HUES6 (cell line): ENCODE data around the gene METRNL.
A peak's percentile ranks its signal among the peaks of the same experiment; 100 is the strongest.

Experiments
- H3K27ac ChIP-seq: 2 replicates; pipeline ENCODE4 v1.7.0; 2013; ENCODE audit warnings: low read depth, mild to moderate bottlenecking, low read length, inconsistent platforms
- H3K27me3 ChIP-seq: 2 replicates; pipeline ENCODE4 v1.6.1; 2013; ENCODE audit warnings: low read length; ENCODE audit not compliant: control insufficient read depth, insufficient read depth
- H3K36me3 ChIP-seq: 2 replicates; pipeline ENCODE4 v1.6.1; 2013; ENCODE audit warnings: low read length; ENCODE audit not compliant: control insufficient read depth, insufficient read depth
- H3K4me1 ChIP-seq: 2 replicates; pipeline ENCODE4 v1.6.1; 2013; ENCODE audit warnings: low read length; ENCODE audit not compliant: control insufficient read depth, insufficient read depth
- H3K4me3 ChIP-seq: 2 replicates; pipeline ENCODE4 v1.5.1; 2013; ENCODE audit warnings: low read depth, low read length
- H3K9ac ChIP-seq: one replicate; pipeline ENCODE4 v1.6.1; 2013; ENCODE audit warnings: mild to moderate bottlenecking, low read length
- H3K9me3 ChIP-seq: 2 replicates; pipeline ENCODE4 v1.6.1; 2013; ENCODE audit warnings: low read depth, low read length; ENCODE audit not compliant: control insufficient read depth, insufficient read depth

METRNL gene

GRCh38 chr17:83099086-83099555 lies 19.7 kb downstream of the METRNL start:
- Histone ChIP-seq H3K27me3 (peaks cover 8% of the 10 kb centered on the region; the same call in 1 of the 2 replicates), H3K9me3 (no peaks in the 10 kb centered on the region), H3K36me3 (peaks cover 25% of the 10 kb centered on the region), H3K9ac (no peak overlapping the region), H3K4me3 (no peak overlapping the region), H3K27ac (no peak overlapping the region), H3K4me1 (peaks cover 15% of the 10 kb centered on the region)

GRCh38 chr17:83099570-83100181 lies 20.3 kb downstream of the METRNL start:
- Histone ChIP-seq H3K9me3 (no peaks in the 10 kb centered on the region), H3K4me3 (peak overlapping the region; percentile 20; the same call in 1 of the 2 replicates), H3K4me1 (peaks cover 15% of the 10 kb centered on the region), H3K27ac (no peak overlapping the region), H3K9ac (peak overlapping the region; percentile 6), H3K36me3 (peaks cover 20% of the 10 kb centered on the region), H3K27me3 (peaks cover 8% of the 10 kb centered on the region; the same call in 1 of the 2 replicates)

- no peak overlapping the region for H3K4me3 ChIP-seq
- peaks cover 13% of the 10 kb centered on the region for H3K36me3 ChIP-seq
- H3K27ac ChIP-seq: no peak overlapping the region
- peaks cover 15% of the 10 kb centered on the region for H3K4me1 ChIP-seq
- H3K9ac ChIP-seq: no peak overlapping the region
- H3K9me3 ChIP-seq: no peaks in the 10 kb centered on the region
- H3K27me3 ChIP-seq: peaks cover 8% of the 10 kb centered on the region; the same call in 1 of the 2 replicates
Observed at GRCh38 chr17:83100220-83100852, 20.9 kb downstream of the METRNL start.

DNA sequence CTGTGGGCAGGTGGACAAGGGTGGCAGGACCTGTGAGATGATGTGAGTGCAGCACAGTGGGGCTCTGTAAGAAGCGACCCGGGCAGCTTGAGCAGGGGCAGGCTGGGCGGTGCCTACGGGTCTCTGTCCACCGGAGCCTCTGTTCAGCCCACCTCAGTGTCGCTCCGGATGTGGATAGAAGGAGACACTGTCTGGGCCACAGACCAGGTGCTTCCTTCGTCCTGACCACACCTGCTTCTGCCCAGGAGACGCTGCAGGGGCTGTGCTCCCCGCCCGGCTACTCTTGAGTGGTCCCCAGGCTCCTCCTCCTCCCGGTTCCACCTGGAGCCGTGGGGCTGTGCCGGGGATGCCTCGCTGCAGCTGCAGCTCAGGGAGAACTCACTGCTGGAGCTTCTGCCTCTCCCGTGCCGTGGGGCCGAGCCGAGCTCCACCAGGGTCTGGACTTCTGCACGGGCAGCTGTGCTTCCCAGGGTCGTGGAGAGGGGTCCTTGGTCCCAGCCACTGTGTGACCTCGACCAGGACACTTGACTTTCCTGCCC lies 21.5 kb downstream of the METRNL start:
- Histone ChIP-seq H3K9ac (no peak overlapping the region), H3K4me3 (no peak overlapping the region), H3K4me1 (peaks cover 15% of the 10 kb centered on the region), H3K27me3 (peaks cover 8% of the 10 kb centered on the region; the same call in 1 of the 2 replicates), H3K9me3 (no peaks in the 10 kb centered on the region), H3K27ac (no peak overlapping the region), H3K36me3 (peaks cover 7% of the 10 kb centered on the region)

GRCh38 chr17:83101805-83102480 lies 22.5 kb downstream of the METRNL start:
- no peaks in the 10 kb centered on the region for H3K36me3 ChIP-seq
- H3K4me1 ChIP-seq: peaks cover 15% of the 10 kb centered on the region
- H3K9ac ChIP-seq: no peak overlapping the region
- H3K27me3 ChIP-seq: peaks cover 8% of the 10 kb centered on the region; the same call in 1 of the 2 replicates
- H3K27ac ChIP-seq: no peak overlapping the region
- H3K4me3 ChIP-seq: no peak overlapping the region
- H3K9me3 ChIP-seq: no peaks in the 10 kb centered on the region

DNA sequence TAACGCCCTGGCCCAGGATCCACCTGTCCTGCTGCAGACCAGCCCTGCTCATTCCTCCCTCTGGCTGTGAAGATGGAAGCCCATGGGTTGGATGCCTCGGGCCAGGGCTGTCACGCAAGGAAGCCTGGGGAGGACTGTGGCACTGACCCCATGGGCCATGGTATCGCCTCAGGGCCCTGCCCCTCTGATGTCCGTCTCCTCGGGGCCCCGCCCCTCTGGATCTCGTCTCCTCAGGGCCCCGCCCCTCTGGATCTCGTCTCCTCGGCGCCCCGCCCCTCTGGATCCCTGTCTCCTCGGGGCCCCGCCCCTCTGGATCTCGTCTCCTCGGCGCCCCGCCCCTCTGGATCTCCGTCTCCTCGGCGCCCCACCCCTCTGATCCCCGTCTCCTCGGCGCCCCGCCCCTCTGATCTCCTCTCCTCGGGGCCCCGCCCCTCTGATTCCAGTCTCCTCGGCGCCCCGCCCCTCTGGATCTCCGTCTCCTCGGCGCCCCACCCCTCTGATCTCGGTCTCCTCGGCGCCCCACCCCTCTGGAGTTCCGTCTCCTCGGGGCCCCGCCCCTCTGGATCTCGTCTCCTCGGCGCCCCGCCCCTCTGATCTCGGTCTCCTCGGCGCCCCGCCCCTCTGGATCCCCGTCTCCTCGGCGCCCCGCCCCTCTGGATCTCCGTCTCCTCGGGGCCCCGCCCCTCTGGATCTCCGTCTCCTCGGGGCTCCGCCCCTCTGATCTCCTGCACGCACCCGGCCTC lies 24.0 kb downstream of the METRNL start:
- no peak overlapping the region for H3K27ac ChIP-seq
- H3K4me1 ChIP-seq: peaks cover 13% of the 10 kb centered on the region
- H3K4me3 ChIP-seq: peak overlapping the region; percentile 21; the same call in 1 of the 2 replicates
- H3K9me3 ChIP-seq: no peaks in the 10 kb centered on the region
- no peak overlapping the region for H3K9ac ChIP-seq
- H3K36me3 ChIP-seq: no peaks in the 10 kb centered on the region
- H3K27me3 ChIP-seq: peaks cover 8% of the 10 kb centered on the region; the same call in 1 of the 2 replicates

DNA sequence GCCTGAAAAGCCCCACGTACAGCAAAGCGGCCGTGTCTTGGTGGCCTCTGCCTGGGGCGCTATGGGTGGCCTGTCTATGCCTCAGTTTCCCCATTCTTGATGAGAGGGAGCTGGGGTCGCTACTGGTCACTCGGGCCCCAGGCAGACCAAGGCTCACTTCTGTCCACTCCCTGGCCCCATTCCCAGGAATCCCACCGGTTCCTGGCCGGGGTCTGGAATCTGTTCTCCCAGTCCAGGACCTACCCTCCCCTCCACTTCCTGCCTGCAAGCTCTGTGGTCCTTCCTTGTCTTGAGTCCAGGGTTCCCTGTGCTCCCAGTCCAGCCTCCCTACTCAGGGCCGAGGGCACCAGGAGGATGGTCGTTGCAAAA lies 24.5 kb downstream of the METRNL start:
- Histone ChIP-seq H3K27ac (no peak overlapping the region), H3K9me3 (peaks cover 4% of the 10 kb centered on the region), H3K36me3 (no peaks in the 10 kb centered on the region), H3K27me3 (peaks cover 8% of the 10 kb centered on the region; the same call in 1 of the 2 replicates), H3K9ac (no peak overlapping the region), H3K4me3 (no peak overlapping the region), H3K4me1 (peaks cover 7% of the 10 kb centered on the region)

- Histone ChIP-seq H3K36me3 (no peaks in the 10 kb centered on the region), H3K9me3 (peaks cover 8% of the 10 kb centered on the region), H3K4me3 (no peak overlapping the region), H3K27ac (no peak overlapping the region), H3K9ac (no peak overlapping the region), H3K4me1 (peaks cover under 1% of the 10 kb centered on the region), H3K27me3 (peaks cover 5% of the 10 kb centered on the region; the same call in 1 of the 2 replicates)
Observed at GRCh38 chr17:83104577-83105505, 25.4 kb downstream of the METRNL start.

DNA sequence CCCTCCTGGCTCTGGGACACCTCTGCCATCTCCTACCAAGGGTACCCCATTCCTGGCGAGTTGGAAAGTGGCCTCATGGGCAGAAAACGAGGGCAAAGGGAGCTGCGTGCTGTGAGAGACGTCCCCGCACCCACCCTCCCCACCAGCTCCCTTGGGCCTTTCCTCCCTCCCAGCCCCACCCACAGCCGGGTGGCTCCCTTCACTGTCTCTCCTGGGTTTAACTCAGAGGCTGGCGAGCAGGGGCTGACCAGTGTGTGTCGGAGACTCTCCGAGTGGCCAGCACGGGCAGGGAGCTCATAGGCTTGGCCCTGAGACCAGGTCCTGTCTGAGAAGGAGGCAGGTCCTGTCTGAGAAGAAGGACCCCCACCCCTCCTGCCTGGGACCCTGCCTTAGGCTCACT lies 26.1 kb downstream of the METRNL start:
- Histone ChIP-seq H3K4me1 (no peaks in the 10 kb centered on the region; the same call in 1 of the 2 replicates), H3K27me3 (peaks cover 5% of the 10 kb centered on the region; the same call in 1 of the 2 replicates), H3K4me3 (no peak overlapping the region), H3K27ac (no peak overlapping the region), H3K9me3 (peaks cover 8% of the 10 kb centered on the region), H3K9ac (no peak overlapping the region), H3K36me3 (no peaks in the 10 kb centered on the region)
